HL-60 (cell line): ENCODE results near the gene MLLT10.

Source experiments
- CTCF ChIP-seq: IDR thresholded peaks from one replicate; pipeline ENCODE4 v1.5.1; 2011; ENCODE audit warnings: low read length, control low read depth, inconsistent platforms; ENCODE audit not compliant: insufficient read depth
- POLR2AphosphoS5 ChIP-seq: IDR thresholded peaks from 2 replicates; pipeline ENCODE4 v1.6.1; 2012; ENCODE audit warnings: low read depth

GRCh38 chr10:21508706-21509331 is 25.2 kb upstream of the MLLT10 start:
- TF ChIP-seq CTCF (no peak), POLR2AphosphoS5 (no peak)
